ENCODE data around the gene MC3R. TPM values are rescaled to one million over a fixed set of nuclear protein-coding genes. Genes with fewer than 3 reads are reported as not detected.

The MC3R gene
- total RNA-seq, 1 donor from 2014 or later: not detected

DNA sequence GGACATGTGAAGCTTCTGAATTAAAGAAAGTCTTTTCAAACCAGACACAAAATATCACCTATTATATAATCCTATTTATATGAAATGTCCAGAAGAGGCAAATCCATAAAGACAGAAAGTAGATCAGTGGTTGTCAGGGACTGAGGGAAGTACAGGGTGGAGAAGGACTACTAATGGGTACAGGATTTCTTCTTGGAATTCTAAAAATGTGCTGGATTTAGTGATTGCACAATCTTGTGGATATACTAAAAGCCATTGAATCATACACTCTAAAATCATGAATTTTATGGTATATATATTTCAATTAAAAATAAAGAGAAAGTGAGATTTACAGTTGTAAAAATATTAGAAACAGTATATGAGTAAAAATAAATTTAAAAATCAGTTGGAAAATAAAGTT, 18.7 kb upstream of the MC3R start:
- no peak overlapping the region for H3K4me3 ChIP-seq (ENCODE audit: insufficient read depth, low read depth, low read length)
- TF ChIP-seq EZH2 (IDR thresholded peaks at IDR 0.05; ENCODE audit: insufficient read depth, low read length) (no peak), CTCF (IDR thresholded peaks at IDR 0.05; ENCODE audit: insufficient read depth, low read depth, low read length) (no peak)
- H3K4me1 Mint-ChIP-seq (ENCODE audit: low read depth, unreplicated experiment): no peaks in the 10 kb centered on the region
- H4K20me1 ChIP-seq (ENCODE audit: insufficient read depth, low read length): no peaks in the 10 kb centered on the region
- H3K27ac ChIP-seq (ENCODE audit: low read depth, low read length): no peak overlapping the region
- H3K27ac Mint-ChIP-seq (ENCODE audit: unreplicated experiment): no peak overlapping the region
- H3K27me3 ChIP-seq (ENCODE audit: insufficient read depth, low read length): no peaks in the 10 kb centered on the region
- no peak overlapping the region for H3K4me3 Mint-ChIP-seq (ENCODE audit: unreplicated experiment)
- no peak overlapping the region for H2AFZ ChIP-seq (ENCODE audit: low read depth, low read length)
- H3K27me3 Mint-ChIP-seq (ENCODE audit: low read depth, unreplicated experiment): no peaks in the 10 kb centered on the region
- no peak overlapping the region for H3K9ac ChIP-seq (ENCODE audit: low read length)
- FAIRE-seq (no peak), DNase-seq (ENCODE audit: low read depth) (no peak)
- H3K9me3 ChIP-seq (ENCODE audit: insufficient read depth, low read depth, low read length): peaks cover 4% of the 10 kb centered on the region
- peaks cover 4% of the 10 kb centered on the region for H3K9me3 Mint-ChIP-seq (ENCODE audit: unreplicated experiment)
- H3K4me2 ChIP-seq (ENCODE audit: low read length): no peak overlapping the region
- H3K36me3 Mint-ChIP-seq (ENCODE audit: low read depth, unreplicated experiment): no peaks in the 10 kb centered on the region
- H3K79me2 ChIP-seq (ENCODE audit: insufficient read depth, low read length): no peaks in the 10 kb centered on the region
- H3K36me3 ChIP-seq (ENCODE audit: insufficient read depth, low read length): no peaks in the 10 kb centered on the region
- no peaks in the 10 kb centered on the region for H3K4me1 ChIP-seq (ENCODE audit: insufficient read depth, low read length)

GRCh38 chr20:56234110-56234509, 14.4 kb upstream of the MC3R start:
- Mint-ChIP-seq H3K4me3 (ENCODE audit: unreplicated experiment) (no peak overlapping the region), H3K9me3 (ENCODE audit: unreplicated experiment) (peaks cover 8% of the 10 kb centered on the region)
- H3K4me3 ChIP-seq (ENCODE audit: insufficient read depth, low read depth, low read length): no peak overlapping the region

More at GRCh38 chr20:56234110-56234509, 14.4 kb upstream of the MC3R start:
- Histone ChIP-seq H3K4me1 (ENCODE audit: insufficient read depth, low read length) (no peaks in the 10 kb centered on the region), H2AFZ (ENCODE audit: low read depth, low read length) (no peak overlapping the region), H3K4me2 (ENCODE audit: low read length) (no peak overlapping the region), H3K27me3 (ENCODE audit: insufficient read depth, low read length) (no peaks in the 10 kb centered on the region), H3K36me3 (ENCODE audit: insufficient read depth, low read length) (no peaks in the 10 kb centered on the region), H3K9me3 (ENCODE audit: insufficient read depth, low read depth, low read length) (no peaks in the 10 kb centered on the region), H4K20me1 (ENCODE audit: insufficient read depth, low read length) (no peaks in the 10 kb centered on the region), H3K9ac (ENCODE audit: low read length) (no peak overlapping the region), H3K79me2 (ENCODE audit: insufficient read depth, low read length) (no peaks in the 10 kb centered on the region), H3K27ac (ENCODE audit: low read depth, low read length) (no peak overlapping the region)
- no peak for DNase-seq (ENCODE audit: low read depth)
- H3K27ac Mint-ChIP-seq (ENCODE audit: unreplicated experiment): no peak overlapping the region
- no peak for FAIRE-seq
- no peaks in the 10 kb centered on the region for H3K27me3 Mint-ChIP-seq (ENCODE audit: low read depth, unreplicated experiment)
- no peaks in the 10 kb centered on the region for H3K4me1 Mint-ChIP-seq (ENCODE audit: low read depth, unreplicated experiment)
- H3K36me3 Mint-ChIP-seq (ENCODE audit: low read depth, unreplicated experiment): no peaks in the 10 kb centered on the region
- no peak for TF ChIP-seq CTCF (IDR thresholded peaks at IDR 0.05; ENCODE audit: insufficient read depth, low read depth, low read length)
- TF ChIP-seq EZH2 (IDR thresholded peaks at IDR 0.05; ENCODE audit: insufficient read depth, low read length): no peak
